ENCODE results near the gene CCDC174.

CCDC174 gene

DNA sequence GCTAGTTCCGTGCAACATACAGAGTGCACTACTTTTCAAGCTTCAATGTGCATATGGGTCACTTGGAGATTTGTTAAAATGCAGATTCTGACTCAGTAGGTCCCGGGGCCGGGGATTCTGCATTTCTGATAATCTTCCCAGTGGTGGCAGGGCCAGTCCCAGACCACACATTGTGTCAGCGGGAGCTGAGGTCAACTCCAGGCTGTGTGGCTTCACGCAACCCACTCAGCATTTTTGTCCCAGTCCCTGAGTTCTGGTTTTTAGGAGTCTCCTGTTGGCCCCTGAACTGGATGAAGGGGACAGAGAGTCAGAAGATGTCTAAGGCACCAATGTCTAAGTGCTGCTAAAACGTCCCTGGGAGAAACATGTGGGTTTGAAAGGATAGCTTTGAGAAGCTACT, 26.1 kb upstream of the CCDC174 start:
- DNase-seq (ENCODE audit: low read depth), result no peak
- TF ChIP-seq, protein P1, sequence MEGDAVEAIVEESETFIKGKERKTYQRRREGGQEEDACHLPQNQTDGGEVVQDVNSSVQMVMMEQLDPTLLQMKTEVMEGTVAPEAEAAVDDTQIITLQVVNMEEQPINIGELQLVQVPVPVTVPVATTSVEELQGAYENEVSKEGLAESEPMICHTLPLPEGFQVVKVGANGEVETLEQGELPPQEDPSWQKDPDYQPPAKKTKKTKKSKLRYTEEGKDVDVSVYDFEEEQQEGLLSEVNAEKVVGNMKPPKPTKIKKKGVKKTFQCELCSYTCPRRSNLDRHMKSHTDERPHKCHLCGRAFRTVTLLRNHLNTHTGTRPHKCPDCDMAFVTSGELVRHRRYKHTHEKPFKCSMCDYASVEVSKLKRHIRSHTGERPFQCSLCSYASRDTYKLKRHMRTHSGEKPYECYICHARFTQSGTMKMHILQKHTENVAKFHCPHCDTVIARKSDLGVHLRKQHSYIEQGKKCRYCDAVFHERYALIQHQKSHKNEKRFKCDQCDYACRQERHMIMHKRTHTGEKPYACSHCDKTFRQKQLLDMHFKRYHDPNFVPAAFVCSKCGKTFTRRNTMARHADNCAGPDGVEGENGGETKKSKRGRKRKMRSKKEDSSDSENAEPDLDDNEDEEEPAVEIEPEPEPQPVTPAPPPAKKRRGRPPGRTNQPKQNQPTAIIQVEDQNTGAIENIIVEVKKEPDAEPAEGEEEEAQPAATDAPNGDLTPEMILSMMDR (IDR thresholded peaks at IDR 0.05; ENCODE audit: insufficient read depth, low read depth, low read length, missing control alignments), result no peak
- no peak overlapping the region for H3K4me3 ChIP-seq (ENCODE audit: low read depth, low read length)

DNA sequence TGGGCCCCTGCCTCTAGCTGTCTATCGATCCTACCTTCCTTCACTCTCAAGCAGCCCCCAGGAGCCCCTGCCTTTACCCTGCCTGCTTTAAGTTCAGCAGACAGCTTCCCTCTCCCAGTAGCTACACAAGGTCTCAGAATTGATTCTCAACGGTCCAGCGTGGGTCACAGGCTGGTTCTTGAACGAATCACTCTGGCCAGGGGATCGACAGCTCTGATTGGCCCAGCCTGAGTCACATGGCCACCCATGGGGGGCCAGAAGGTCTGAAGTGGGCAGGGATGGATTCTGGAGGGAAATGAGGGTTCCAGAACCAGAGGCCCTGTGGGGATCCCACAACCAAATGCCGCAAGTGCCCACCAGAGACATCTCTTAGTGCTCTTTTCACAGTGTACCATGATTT, 23.7 kb upstream of the CCDC174 start:
- DNase-seq (ENCODE audit: low read depth), result no peak
- TF ChIP-seq, protein P1 (IDR thresholded peaks at IDR 0.05; ENCODE audit: insufficient read depth, low read depth, low read length, missing control alignments), result no peak
- H3K4me3 ChIP-seq (ENCODE audit: low read depth, low read length), result no peak overlapping the region

DNA sequence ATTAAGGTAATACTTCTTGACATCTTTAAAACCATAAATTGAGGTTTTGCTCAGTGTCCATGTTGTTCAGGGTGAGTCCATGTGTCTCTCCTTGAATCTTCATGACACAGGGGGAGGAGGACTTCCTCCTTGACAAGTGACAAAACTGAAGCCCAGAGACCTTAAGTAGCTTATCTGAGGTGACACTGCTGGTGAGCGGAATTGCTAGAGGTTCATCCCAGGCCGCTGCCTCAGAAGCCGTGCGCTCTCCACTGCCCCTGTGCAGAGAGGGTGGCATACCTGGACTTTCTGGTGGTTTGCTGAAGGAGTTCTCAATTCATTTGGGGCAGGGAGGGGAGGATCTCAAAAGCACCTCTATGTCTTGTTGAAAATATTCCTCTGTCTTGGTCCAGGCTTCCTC, 23.2 kb upstream of the CCDC174 start:
- no peak overlapping the region for H3K4me3 ChIP-seq (ENCODE audit: low read depth, low read length)
- TF ChIP-seq, protein P1 (IDR thresholded peaks at IDR 0.05; ENCODE audit: insufficient read depth, low read depth, low read length, missing control alignments), result no peak
- no peak for DNase-seq (ENCODE audit: low read depth)

DNA sequence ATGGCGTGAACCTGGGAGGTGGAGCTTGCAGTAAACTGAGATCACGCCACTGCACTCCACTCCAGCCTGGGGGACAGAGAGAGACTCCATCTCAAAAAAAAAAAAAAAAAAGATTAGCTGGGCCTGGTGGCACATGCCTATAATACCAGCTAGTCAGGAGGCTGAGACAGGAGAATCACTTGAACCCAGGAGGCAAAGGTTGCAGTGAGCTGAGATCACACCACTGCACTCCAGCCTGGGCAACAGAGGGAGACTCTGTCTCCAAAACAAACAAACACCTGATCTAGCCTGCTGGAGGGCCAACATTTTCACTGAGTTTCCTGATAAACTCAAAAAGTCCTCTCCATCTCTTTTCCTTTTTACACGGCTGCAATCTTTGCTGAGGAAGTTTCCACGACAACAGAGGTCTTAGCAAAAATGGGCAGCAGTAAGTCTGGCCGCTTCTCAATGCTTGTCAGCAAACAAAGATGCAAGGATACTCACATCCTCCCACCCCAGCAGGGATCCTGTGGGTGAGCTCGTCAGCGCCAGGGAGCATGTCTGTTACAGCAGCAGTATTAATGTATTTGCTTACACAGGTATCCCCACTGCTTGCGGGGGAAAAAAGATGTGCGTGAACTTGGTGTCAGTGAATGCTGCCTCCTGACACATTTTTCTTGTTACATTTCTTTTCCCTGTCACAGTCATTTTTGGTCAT, 21.0 kb upstream of the CCDC174 start:
- no peak overlapping the region for H3K4me3 ChIP-seq (ENCODE audit: low read depth, low read length)
- DNase-seq (ENCODE audit: low read depth), result no peak
- TF ChIP-seq, protein P1 (IDR thresholded peaks at IDR 0.05; ENCODE audit: insufficient read depth, low read depth, low read length, missing control alignments), result no peak

DNA sequence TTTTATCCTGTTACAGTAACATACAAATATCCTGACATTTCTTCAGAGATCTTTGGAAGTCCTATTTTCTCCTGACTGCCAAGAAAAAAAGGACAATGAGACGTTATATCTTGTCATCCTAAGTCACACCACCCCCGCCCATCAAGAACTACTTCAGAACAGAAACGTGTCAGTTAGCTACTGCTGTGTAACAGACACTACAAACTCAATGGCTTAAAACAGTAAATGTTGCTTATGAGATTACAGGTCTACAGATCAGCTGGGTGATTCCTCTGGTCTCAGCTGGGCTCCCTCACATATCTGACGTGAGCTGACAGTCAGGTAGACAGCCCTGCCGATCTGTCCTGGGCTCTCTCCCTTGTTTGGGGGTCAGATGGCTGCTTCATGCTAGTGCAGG, 20.5 kb upstream of the CCDC174 start:
- no peak for DNase-seq (ENCODE audit: low read depth)
- TF ChIP-seq, protein P1 (IDR thresholded peaks at IDR 0.05; ENCODE audit: insufficient read depth, low read depth, low read length, missing control alignments), result no peak
- no peak overlapping the region for H3K4me3 ChIP-seq (ENCODE audit: low read depth, low read length)

DNA sequence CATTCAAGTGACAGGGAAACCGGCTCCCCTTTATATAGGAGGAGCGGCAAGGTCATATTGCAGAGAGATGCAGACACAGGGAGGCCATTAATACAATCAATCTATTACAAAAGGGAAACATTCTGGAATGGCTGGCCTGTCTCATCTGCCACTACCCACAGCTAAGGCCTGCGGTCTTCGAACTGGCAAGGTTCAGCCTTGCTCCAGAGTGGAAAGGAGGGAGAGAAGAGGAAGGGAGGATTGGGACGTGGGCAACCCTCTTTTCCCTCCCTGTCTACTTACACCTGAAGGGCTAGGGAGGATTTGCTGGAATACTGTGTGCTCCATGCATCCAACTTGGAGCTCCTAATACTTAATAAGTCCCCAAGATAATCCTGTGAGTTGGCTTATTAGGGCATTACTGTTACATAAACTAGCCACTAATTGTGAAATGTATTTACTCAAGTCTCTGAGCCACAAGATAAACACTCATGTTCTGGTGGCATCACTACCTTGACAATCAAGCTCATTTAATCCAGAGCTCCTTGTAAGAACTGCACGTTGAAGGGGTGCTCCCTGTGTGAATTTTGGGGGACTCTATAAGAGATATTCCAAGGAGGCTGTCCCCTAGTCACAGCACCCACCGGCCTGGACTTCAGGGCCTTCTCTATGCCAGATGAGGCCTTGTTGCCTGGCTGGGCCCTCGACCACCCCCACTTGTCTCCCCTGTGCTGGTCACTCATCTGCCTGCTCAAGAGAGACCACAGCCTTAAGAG, 19.7 kb upstream of the CCDC174 start:
- H3K4me3 ChIP-seq (ENCODE audit: low read depth, low read length), result no peak overlapping the region
- DNase-seq (ENCODE audit: low read depth), result no peak
- TF ChIP-seq, protein P1 (IDR thresholded peaks at IDR 0.05; ENCODE audit: insufficient read depth, low read depth, low read length, missing control alignments), result no peak
